Mesothelial cell of epicardium (in vitro differentiated cells): ENCODE results near the gene ZCCHC13. TPM values are rescaled to one million over a fixed set of nuclear protein-coding genes. Genes with fewer than 3 reads are reported as not detected.

Source experiments
- DNase-seq, 2 experiments: peaks; one replicate each; pipeline ENCODE4 v3.0.0; 2021; ENCODE audit warnings: low spot score in 2 of 2; ENCODE audit not compliant: unreplicated experiment in 2 of 2
- H3K27ac Mint-ChIP-seq: 2 replicates; pipeline ENCODE4 v1.8.0; 2021; ENCODE audit warnings: mixed read lengths
- H3K27me3 Mint-ChIP-seq: 2 replicates; pipeline ENCODE4 v1.8.0; 2021; ENCODE audit warnings: low read depth, mixed read lengths
- H3K36me3 Mint-ChIP-seq: 2 replicates; pipeline ENCODE4 v1.8.0; 2021; ENCODE audit warnings: mixed read lengths
- H3K4me1 Mint-ChIP-seq: 2 replicates; pipeline ENCODE4 v1.8.0; 2021; ENCODE audit warnings: mixed read lengths
- H3K4me3 Mint-ChIP-seq: 2 replicates; pipeline ENCODE4 v1.8.0; 2021; ENCODE audit warnings: mild to moderate bottlenecking, moderate library complexity, mixed read lengths
- H3K9me3 Mint-ChIP-seq: 2 replicates; pipeline ENCODE4 v1.8.0; 2021; ENCODE audit warnings: mixed read lengths
- total RNA-seq: library from RNA; stranded (reverse); gene quantifications from 3 replicates; pipeline ENCODE4 v1.2.1, GENCODE V29; 2021
- TF ChIP-seq, protein P1 (sequence below): fragments of 200-600 bp; sonication (generic); IDR thresholded peaks from one replicate; pipeline ENCODE4 v1.5.0; 2021; ENCODE audit warnings: antibody characterized with exemption; ENCODE audit not compliant: unreplicated experiment

ZCCHC13 gene
- total RNA-seq, 1 donor from 2014 or later = not detected

DNA sequence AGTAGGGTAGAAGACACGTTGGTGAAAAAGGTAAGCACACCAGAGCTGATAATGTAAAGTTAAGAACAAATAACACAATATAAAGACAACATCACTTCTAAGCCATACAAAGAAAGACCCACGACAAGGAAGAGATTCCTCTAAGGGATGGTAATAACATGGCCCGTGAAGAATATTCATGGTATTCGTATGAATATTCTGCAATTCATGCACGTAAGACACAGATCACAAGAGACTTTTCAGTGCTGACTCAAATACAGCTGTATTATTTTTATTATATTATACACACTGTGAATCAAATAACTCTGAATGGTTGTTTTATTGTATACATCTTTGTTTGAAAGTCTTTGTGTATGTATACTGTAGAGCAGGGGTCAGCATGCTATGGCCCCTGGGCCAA, 29.5 kb upstream of the ZCCHC13 start:
- no peaks in the 10 kb centered on the region for H3K9me3 Mint-ChIP-seq
- H3K4me1 Mint-ChIP-seq = no peaks in the 10 kb centered on the region
- H3K27ac Mint-ChIP-seq = no peak overlapping the region
- no peak for DNase-seq
- no peaks in the 10 kb centered on the region for H3K27me3 Mint-ChIP-seq
- no peak overlapping the region for H3K4me3 Mint-ChIP-seq
- TF ChIP-seq, protein P1, sequence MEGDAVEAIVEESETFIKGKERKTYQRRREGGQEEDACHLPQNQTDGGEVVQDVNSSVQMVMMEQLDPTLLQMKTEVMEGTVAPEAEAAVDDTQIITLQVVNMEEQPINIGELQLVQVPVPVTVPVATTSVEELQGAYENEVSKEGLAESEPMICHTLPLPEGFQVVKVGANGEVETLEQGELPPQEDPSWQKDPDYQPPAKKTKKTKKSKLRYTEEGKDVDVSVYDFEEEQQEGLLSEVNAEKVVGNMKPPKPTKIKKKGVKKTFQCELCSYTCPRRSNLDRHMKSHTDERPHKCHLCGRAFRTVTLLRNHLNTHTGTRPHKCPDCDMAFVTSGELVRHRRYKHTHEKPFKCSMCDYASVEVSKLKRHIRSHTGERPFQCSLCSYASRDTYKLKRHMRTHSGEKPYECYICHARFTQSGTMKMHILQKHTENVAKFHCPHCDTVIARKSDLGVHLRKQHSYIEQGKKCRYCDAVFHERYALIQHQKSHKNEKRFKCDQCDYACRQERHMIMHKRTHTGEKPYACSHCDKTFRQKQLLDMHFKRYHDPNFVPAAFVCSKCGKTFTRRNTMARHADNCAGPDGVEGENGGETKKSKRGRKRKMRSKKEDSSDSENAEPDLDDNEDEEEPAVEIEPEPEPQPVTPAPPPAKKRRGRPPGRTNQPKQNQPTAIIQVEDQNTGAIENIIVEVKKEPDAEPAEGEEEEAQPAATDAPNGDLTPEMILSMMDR = no peak
- peaks cover 5% of the 10 kb centered on the region for H3K36me3 Mint-ChIP-seq

DNA sequence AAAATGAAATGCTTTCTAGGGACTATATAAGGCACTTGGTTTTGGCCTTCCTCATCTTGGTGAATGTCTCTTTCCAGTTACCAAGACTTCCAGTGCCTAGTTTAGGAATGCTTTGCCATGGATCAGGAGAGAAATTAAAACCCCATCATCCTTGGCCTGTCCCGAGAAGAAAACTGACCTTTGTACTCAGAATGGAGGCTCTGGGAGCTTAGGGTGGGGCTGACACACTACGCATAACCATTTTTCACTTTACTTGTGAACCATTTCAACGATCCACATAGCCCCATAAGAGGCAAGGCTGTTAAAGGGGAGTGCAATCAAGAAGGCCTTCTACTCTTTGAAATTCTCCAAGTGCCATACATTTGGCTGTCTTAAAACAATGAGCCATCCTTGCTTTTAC, 26.7 kb upstream of the ZCCHC13 start:
- Mint-ChIP-seq H3K9me3 (no peaks in the 10 kb centered on the region), H3K27ac (no peak overlapping the region), H3K4me3 (no peak overlapping the region), H3K4me1 (no peaks in the 10 kb centered on the region), H3K27me3 (no peaks in the 10 kb centered on the region), H3K36me3 (peaks cover 6% of the 10 kb centered on the region)
- TF ChIP-seq, protein P1 = no peak
- no peak for DNase-seq

DNA sequence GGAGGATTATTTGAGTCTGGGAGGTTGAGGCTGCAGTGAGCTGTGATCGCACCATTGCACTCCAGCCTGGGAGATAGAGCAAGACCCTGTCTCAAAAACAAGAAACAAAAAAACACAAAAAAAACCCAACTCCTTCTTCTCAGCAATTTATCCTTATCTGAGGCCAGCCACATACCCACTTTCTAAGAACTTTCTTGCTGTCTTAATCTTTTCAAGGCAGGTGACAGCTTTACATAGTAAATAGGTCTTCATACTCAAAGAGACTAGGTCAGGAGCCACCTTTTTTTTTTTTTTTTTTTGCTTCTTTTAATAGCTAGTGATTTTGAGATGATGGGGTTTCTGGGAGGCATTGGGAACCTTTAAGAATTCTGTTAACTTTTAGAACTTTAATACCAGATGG, 26.1 kb upstream of the ZCCHC13 start:
- Mint-ChIP-seq H3K27me3 (no peaks in the 10 kb centered on the region), H3K27ac (no peak overlapping the region), H3K4me1 (no peaks in the 10 kb centered on the region), H3K36me3 (peaks cover 6% of the 10 kb centered on the region), H3K4me3 (no peak overlapping the region), H3K9me3 (no peaks in the 10 kb centered on the region)
- TF ChIP-seq, protein P1 = no peak
- DNase-seq = no peak

DNA sequence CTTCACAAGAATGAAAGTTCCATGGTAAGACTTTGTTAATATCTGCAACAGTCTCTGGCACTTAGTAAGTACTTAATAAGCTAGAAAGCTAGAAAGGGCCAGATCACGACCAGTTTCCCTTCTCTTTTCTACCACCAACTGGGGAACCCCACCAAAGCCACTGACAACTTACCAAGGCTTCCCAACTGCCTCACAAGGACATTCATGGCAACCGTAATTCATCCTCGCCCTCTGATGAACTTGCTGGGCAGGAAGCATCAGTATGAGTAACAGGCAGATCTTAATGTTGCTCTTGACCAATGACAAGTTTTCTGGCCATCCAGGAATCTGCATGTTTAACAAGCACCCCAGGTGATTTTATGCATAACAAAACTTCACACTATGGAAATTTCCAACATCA, 23.2 kb upstream of the ZCCHC13 start:
- H3K9me3 Mint-ChIP-seq = no peaks in the 10 kb centered on the region
- peaks cover 6% of the 10 kb centered on the region for H3K4me1 Mint-ChIP-seq
- peaks cover 2% of the 10 kb centered on the region for H3K36me3 Mint-ChIP-seq
- TF ChIP-seq, protein P1 = no peak
- H3K4me3 Mint-ChIP-seq = no peak overlapping the region
- DNase-seq = no peak
- H3K27me3 Mint-ChIP-seq = no peaks in the 10 kb centered on the region
- H3K27ac Mint-ChIP-seq = no peak overlapping the region

DNA sequence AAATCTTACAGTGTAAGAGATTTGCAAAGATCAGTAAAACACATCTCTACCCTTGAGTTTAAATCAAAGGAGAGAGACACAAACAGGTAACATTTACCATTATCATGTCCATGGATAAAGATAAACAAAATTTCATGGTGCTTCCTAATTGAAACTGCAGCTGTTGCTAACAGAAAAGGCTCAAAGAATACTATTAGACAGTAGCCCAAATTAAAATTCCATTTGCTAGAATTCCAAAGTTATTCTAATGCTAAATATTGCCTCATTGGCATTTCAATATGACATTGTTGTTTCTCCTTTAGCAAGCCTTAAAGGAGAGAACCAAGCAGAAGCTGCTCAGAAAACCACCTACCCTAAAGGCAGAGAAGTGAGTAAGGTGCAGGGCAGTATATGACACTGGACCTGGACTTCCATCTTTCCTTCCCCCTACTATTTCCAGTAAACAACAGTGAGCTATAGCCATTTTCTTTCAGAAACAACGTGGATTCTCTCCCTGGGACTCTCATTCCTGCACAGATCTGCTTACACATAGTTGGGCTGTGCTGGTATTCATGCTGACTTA, 19.5 kb upstream of the ZCCHC13 start:
- Mint-ChIP-seq H3K27me3 (no peaks in the 10 kb centered on the region), H3K4me3 (no peak overlapping the region), H3K4me1 (peaks cover 21% of the 10 kb centered on the region), H3K27ac (no peak overlapping the region), H3K9me3 (no peaks in the 10 kb centered on the region), H3K36me3 (peaks cover 2% of the 10 kb centered on the region)
- no peak for DNase-seq
- TF ChIP-seq, protein P1 = no peak
